CD4-positive, alpha-beta T cell treated with Interleukin-21 for 1 hour (primary cell): ENCODE measurements around the gene GALNT10.

ENCODE experiments used
- DNase-seq: peaks from one replicate; pipeline ENCODE4 v3.0.0-alpha.2; 2020

Gene GALNT10

GRCh38 chr5:154329519-154330040, 139.0 kb downstream of the GALNT10 start:
- no peak for DNase-seq

GRCh38 chr5:154330097-154330667, 139.6 kb downstream of the GALNT10 start:
- no peak for DNase-seq

GRCh38 chr5:154331232-154331631, 140.7 kb downstream of the GALNT10 start:
- DNase-seq, result no peak

GRCh38 chr5:154331924-154332323, 141.4 kb downstream of the GALNT10 start:
- DNase-seq, result no peak

- DNase-seq, result no peak
These were observed 141.9 kb downstream of the GALNT10 start for GRCh38 chr5:154332451-154332850.

- no peak for DNase-seq
These were observed 142.5 kb downstream of the GALNT10 start for GRCh38 chr5:154333016-154333415.

- DNase-seq, result no peak
These were observed 144.0 kb downstream of the GALNT10 start for GRCh38 chr5:154334406-154335064.

- DNase-seq, result no peak
These were observed 144.5 kb downstream of the GALNT10 start for GRCh38 chr5:154335065-154335448.

- no peak for DNase-seq
These were observed 151.1 kb downstream of the GALNT10 start for GRCh38 chr5:154341620-154342019.

- no peak for DNase-seq
These were observed 151.7 kb downstream of the GALNT10 start for GRCh38 chr5:154342211-154342610.

- no peak for DNase-seq
These were observed 152.4 kb downstream of the GALNT10 start for GRCh38 chr5:154342963-154343362.

- no peak for DNase-seq
These were observed 153.9 kb downstream of the GALNT10 start for GRCh38 chr5:154344461-154344860.

- no peak for DNase-seq
These were observed 154.9 kb downstream of the GALNT10 start for GRCh38 chr5:154345255-154345952.

- DNase-seq, result no peak
These were observed 155.9 kb downstream of the GALNT10 start for GRCh38 chr5:154346427-154346826.

GRCh38 chr5:154349626-154350264, 159.2 kb downstream of the GALNT10 start:
- DNase-seq, result no peak

- DNase-seq, result no peak
These were observed 160.6 kb downstream of the GALNT10 start for GRCh38 chr5:154351141-154351540.

GRCh38 chr5:154351566-154351965, 161.0 kb downstream of the GALNT10 start:
- DNase-seq, result no peak

- no peak for DNase-seq
These were observed 162.5 kb downstream of the GALNT10 start for GRCh38 chr5:154352960-154353548.

- no peak for DNase-seq
These were observed 164.6 kb downstream of the GALNT10 start for GRCh38 chr5:154355129-154355611.

GRCh38 chr5:154356020-154356655, 165.6 kb downstream of the GALNT10 start:
- DNase-seq, result no peak

- no peak for DNase-seq
These were observed 166.4 kb downstream of the GALNT10 start for GRCh38 chr5:154356958-154357357.

GRCh38 chr5:154358516-154359220, 168.1 kb downstream of the GALNT10 start:
- DNase-seq, result no peak
